ENCODE results near the gene LIN7B. TPM values are rescaled to one million over a fixed set of nuclear protein-coding genes. Genes with fewer than 3 reads are reported as not detected.
"Not testable (repeated sequence)": the region's sequence is repeated elsewhere in the genome, so short reads cannot be mapped to it uniquely, and the experiment has no call there.

Gene LIN7B
- total RNA-seq, 1 donor = 6.5 TPM

- no peak for TF ChIP-seq CTCF (IDR thresholded peaks at IDR 0.05; ENCODE audit: insufficient read depth, low read depth, low read length)
- H3K4me3 ChIP-seq (ENCODE audit: low read depth, low read length) = no peak overlapping the region
- peak; percentile 79 for DNase-seq (ENCODE audit: low read depth)
These were observed 22.6 kb downstream of the LIN7B start for GRCh38 chr19:49136771-49137171.

DNA sequence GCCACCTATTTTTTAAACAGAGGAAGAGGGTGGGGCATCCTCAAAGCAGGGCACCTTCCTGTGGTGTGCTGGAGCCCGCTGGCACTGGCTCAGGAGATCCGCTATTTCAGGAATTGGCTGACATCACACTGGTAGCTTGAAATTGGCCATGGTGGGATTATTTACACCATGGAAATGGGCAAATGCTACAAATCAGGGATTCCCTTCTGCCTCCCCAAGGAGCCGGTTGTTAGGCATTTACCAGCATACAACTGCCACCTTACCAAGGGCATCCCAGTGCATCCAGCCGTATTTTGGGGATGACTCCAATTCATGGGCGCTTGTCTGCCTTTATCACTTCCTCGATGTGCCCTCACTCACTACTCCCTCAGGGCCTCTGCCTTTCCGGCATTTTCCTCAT lies 26.8 kb downstream of the LIN7B start:
- no peak for DNase-seq (ENCODE audit: low read depth)
- no peak overlapping the region for H3K4me3 ChIP-seq (ENCODE audit: low read depth, low read length)

DNA sequence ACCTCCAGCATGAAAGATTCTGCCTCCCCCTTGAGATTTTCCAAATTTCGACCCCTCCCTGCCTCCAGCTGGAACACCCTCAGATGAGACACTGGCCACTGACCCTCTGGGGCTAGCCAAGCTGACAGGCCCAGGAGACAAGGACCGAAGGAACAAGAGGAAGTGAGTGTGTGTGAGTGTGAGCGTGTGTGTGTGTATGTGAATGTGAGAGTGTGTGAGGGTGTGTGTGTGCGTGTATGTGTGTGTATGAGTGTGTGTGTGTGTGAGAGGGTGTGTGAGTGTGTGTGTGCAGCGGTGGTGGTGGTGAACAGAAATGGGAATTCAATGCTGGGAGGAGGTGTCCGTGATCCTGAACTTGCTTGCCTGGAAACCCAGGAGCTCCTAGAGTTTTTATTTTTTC lies 27.2 kb downstream of the LIN7B start:
- DNase-seq (ENCODE audit: low read depth) = no peak
- no peak overlapping the region for H3K4me3 ChIP-seq (ENCODE audit: low read depth, low read length)
- TF ChIP-seq CTCF (IDR thresholded peaks at IDR 0.05; ENCODE audit: insufficient read depth, low read depth, low read length) = no peak

More for the DNA sequence above, 26.8 kb downstream of the LIN7B start:
- no peak for TF ChIP-seq CTCF (IDR thresholded peaks at IDR 0.05; ENCODE audit: insufficient read depth, low read depth, low read length)

- no peak for TF ChIP-seq CTCF (IDR thresholded peaks at IDR 0.05; ENCODE audit: insufficient read depth, low read depth, low read length)
- peak overlapping the region; percentile 75 for H3K4me3 ChIP-seq (ENCODE audit: low read depth, low read length)
- peak; percentile 90 for DNase-seq (ENCODE audit: low read depth)
These were observed 28.7 kb downstream of the LIN7B start for GRCh38 chr19:49142866-49143335.

DNA sequence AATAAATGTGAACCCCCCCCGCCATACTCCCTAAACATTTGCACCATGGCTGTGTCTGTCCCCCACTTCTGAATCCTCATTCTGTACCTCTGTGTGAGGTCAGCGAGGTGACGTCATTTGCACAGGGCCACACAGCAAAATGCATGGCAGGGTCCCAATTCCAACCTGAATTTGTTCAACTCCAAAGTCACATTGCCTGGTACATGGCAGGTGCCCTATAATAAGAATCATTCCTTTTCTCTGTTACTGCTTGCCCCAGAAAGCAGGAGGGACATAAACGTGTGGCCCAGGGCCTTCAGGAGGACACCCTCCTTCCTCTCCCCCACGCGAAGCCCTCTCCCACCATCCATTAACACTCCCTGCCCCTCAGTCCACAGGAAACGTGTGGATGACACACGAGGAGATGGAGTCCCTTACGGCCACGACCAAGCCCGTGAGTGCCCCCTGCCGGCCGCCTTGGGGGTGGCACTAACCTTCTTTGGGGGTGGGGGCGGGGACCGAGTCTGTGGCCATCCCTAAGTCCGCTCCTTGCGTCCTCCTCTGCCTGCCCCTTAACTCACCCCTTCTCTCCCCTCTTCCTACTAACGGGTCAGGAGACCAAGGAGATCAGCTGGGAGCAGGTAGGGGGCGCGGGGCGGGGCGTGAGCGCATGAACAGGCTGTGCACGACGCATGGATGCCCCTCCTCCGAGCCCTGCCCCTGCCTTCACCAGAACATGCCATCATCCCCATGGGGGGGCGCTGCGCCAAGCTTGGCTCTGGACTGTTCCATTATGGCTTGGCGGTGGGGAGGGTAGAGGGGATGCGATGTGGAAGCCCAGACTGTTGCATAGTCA lies 31.6 kb downstream of the LIN7B start:
- peak overlapping the region; percentile 55 for H3K4me3 ChIP-seq (ENCODE audit: low read depth, low read length)
- DNase-seq (ENCODE audit: low read depth) = peak; percentile 74
- peak; percentile 80 for TF ChIP-seq CTCF (IDR thresholded peaks at IDR 0.05; ENCODE audit: insufficient read depth, low read depth, low read length)

DNA sequence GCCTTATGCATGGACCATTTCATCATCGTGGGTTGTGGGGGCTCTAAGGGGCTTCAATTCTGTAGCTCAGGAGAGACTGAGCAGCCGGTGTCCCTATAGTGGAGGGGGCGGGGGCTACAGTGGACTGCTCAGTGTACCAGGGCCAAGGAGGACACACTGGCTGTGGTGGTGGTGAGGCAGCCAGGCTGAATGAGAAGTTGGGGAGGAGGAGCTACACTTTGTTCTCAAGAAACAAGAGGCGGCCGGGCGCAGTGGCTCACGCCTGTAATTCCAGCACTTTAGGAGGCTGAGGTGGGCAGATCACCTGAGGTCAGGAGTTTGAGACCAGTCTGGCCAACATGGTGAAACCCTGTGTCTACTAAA lies 32.2 kb downstream of the LIN7B start:
- DNase-seq (ENCODE audit: low read depth); H3K4me3 ChIP-seq (ENCODE audit: low read depth, low read length): not testable (repeated sequence)

- no peak overlapping the region for H3K4me3 ChIP-seq (ENCODE audit: low read depth, low read length)
- no peak for TF ChIP-seq CTCF (IDR thresholded peaks at IDR 0.05; ENCODE audit: insufficient read depth, low read depth, low read length)
- no peak for DNase-seq (ENCODE audit: low read depth)
These were observed 34.0 kb downstream of the LIN7B start for GRCh38 chr19:49148044-49148682.

Measured in fibroblast of villous mesenchyme (primary cell).